GM10248 (cell line): Measurements from ENCODE around the gene PHRF1.
"Not testable (repeated sequence)": the region's sequence is repeated elsewhere in the genome, so short reads cannot be mapped to it uniquely, and the experiment has no call there.

ENCODE experiments used
- CTCF ChIA-PET: fragments of 300-600 bp; sonication (Branson Sonifier 250); formaldehyde crosslinking; extraction: SDS; loops from one replicate; lab custom pipeline; 2021; ENCODE audit warnings: antibody characterized with exemption; lab: Yijun Ruan, JAX
- POLR2A ChIA-PET: fragments of 350-650 bp; sonication (Branson Sonifier 250); formaldehyde crosslinking; extraction: SDS; loops from one replicate; lab custom pipeline; 2020; ENCODE audit warnings: antibody characterized with exemption; lab: Yijun Ruan, JAX
- DNase-seq: peaks from one replicate; pipeline ENCODE4 v3.0.0; 2012; ENCODE audit errors: extremely low spot score
- TF ChIP-seq, protein P1 (sequence below): IDR thresholded peaks from 2 replicates; pipeline ENCODE4 v1.5.1; 2012; ENCODE audit warnings: mild to moderate bottlenecking, low read depth; ENCODE audit errors: extremely low read depth, missing control alignments, control extremely low read depth

PHRF1 gene

DNA sequence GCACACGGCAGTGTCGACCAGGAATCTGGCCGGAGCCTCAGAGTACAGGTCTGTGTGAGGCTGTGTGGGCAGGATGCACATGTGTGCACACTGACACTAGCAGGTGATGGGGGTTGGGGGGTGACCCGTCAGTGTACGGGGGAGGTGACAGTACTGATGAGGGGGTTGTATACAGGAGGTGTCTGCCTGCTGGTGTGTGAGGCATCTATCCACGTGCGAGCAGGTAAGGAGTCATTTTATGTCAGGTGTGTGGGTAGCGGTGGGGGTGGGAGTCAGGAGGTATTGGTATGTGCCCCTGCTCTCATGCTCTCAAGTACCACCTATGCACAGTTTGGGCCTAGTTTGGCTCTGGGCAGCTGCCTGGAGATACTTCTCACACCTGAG is 4.5 kb upstream of the PHRF1 start:
- no peak for DNase-seq
- CTCF ChIA-PET: interaction anchor here (0.6 kb wide), 1 partner anchor 17 kb away, joined by 4 read pairs; no protein-coding TSS in a partner anchor
- TF ChIP-seq, protein P1, sequence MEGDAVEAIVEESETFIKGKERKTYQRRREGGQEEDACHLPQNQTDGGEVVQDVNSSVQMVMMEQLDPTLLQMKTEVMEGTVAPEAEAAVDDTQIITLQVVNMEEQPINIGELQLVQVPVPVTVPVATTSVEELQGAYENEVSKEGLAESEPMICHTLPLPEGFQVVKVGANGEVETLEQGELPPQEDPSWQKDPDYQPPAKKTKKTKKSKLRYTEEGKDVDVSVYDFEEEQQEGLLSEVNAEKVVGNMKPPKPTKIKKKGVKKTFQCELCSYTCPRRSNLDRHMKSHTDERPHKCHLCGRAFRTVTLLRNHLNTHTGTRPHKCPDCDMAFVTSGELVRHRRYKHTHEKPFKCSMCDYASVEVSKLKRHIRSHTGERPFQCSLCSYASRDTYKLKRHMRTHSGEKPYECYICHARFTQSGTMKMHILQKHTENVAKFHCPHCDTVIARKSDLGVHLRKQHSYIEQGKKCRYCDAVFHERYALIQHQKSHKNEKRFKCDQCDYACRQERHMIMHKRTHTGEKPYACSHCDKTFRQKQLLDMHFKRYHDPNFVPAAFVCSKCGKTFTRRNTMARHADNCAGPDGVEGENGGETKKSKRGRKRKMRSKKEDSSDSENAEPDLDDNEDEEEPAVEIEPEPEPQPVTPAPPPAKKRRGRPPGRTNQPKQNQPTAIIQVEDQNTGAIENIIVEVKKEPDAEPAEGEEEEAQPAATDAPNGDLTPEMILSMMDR: no peak
- POLR2A ChIA-PET: no interaction called here

DNA sequence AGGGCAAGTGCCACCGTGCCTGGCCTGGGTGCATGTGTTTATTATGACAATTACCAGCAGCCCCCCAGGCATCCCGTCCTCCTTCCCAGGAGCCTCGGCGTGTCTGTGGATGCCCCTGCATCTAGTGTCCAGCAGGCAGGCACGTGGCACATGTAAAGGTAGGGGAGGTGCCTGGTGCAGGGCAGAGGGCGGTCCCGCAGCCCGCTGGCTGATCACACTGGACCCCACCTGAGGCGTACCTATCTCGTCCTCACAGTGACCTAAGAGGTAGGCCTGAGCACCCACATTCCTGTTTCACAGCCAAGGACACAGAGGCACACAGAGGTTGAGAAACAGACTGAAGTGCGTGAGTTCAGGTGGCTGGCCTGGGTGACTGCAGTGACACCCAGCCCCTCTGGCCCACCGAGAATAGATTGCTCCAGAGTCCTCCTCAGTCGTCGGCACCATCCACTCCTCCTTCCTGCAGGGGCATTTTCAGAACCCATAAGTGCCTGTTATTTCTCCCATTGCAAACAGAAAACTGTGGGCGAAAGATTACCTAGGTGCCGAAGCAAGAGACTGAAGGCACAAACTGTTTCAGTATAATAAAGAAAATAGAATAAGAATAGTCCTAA is 3.0 kb upstream of the PHRF1 start:
- ChIA-PET POLR2A (no interaction called here), CTCF (no interaction called here)
- TF ChIP-seq, protein P1: no peak
- DNase-seq: no peak

GRCh38 chr11:574031-574570 is 2.2 kb upstream of the PHRF1 start:
- POLR2A ChIA-PET, DNase-seq, CTCF ChIA-PET: not testable (repeated sequence)

GRCh38 chr11:574632-575312 is 1.5 kb upstream of the PHRF1 start:
- TF ChIP-seq, protein P1: no peak
- CTCF ChIA-PET: interaction anchor here (1.5 to 1.8 kb wide), 4 partner anchors 10 to 39 kb away, joined by 3 to 9 read pairs (median 4); no protein-coding TSS in a partner anchor
- POLR2A ChIA-PET: interaction anchor here (1.6 kb wide), 1 partner anchor 10 kb away, joined by 5 read pairs; no protein-coding TSS in a partner anchor
- no peak for DNase-seq

DNA sequence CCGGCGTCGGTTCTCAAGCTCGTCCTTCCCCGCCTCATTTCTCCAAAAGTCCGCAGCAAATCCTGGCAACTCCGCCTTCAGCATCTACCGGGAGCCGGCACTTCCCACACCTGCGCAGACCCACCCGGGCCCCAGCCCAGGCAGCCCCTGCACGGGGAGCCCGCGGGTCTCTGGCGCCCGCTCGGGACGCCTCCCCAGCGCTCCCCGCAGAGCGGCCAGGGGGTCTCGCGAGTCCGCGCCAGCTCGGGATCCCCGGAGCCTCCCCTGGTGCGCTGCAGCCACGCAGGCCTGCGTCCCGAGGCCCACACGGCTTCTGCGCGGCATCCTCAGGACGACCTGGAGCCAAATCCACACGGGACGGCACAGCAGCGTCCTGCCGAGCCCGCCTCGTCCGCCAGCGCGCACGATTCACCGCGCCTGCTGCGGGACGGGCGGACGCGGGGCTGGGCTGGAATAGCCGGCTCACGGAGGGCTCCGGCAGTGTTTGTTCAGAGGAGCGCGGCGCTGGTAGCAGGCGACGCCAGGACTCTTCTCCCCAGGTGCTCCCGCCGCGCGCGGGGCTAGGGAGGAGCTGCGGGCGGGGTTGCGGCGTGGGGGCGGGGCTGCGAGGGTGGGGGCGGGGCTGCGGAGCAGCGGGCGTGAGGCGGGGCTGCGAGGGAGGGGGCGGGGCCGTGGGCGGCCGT is 816 bp upstream of the PHRF1 start:
- POLR2A ChIA-PET: interaction anchor here (0.8 to 1.6 kb wide), 5 partner anchors 10 to 168 kb away, joined by 3 to 8 read pairs (median 4); no protein-coding TSS in a partner anchor
- no peak for DNase-seq
- CTCF ChIA-PET: interaction anchor here (0.7 to 1.8 kb wide), 7 partner anchors 9 to 127 kb away, joined by 3 to 9 read pairs (median 3); no protein-coding TSS in a partner anchor

GRCh38 chr11:576811-577610 is 741 bp downstream of the PHRF1 start:
- POLR2A ChIA-PET: interaction anchor here (0.6 kb wide), 1 partner anchor 8 kb away, joined by 5 read pairs; no protein-coding TSS in a partner anchor
- no peak for DNase-seq
- CTCF ChIA-PET: no interaction called here
- TF ChIP-seq, protein P1: no peak

More for the DNA sequence above, 816 bp upstream of the PHRF1 start:
- TF ChIP-seq, protein P1: no peak
